GM23248 (cell line): ENCODE measurements around the gene SSX2IP. TPM values are rescaled to one million over a fixed set of nuclear protein-coding genes. Genes with fewer than 3 reads are reported as not detected.
"Not testable (repeated sequence)": the region's sequence is repeated elsewhere in the genome, so short reads cannot be mapped to it uniquely, and the experiment has no call there.

Source experiments
- DNase-seq: peaks from one replicate; pipeline ENCODE4 v3.0.0-alpha.2; 2015
- H2AFZ ChIP-seq: fragments of 200-600 bp; sonication (generic); 2 replicates; pipeline ENCODE4 v1.6.1; 2016; ENCODE audit warnings: antibody characterized with exemption
- H3F3A ChIP-seq: fragments of 200-600 bp; sonication (generic); 2 replicates; pipeline ENCODE4 v1.6.1; 2016; ENCODE audit warnings: mild to moderate bottlenecking, antibody characterized with exemption, mixed run types; ENCODE audit not compliant: insufficient read depth
- H3K27ac ChIP-seq: fragments of 200-600 bp; sonication (generic); 2 replicates; pipeline ENCODE4 v1.5.1; 2016; ENCODE audit warnings: mild to moderate bottlenecking
- H3K27me3 ChIP-seq: fragments of 200-600 bp; sonication (generic); replicated peaks from 2 replicates; pipeline ENCODE4 v1.6.1; 2016; ENCODE audit warnings: mild to moderate bottlenecking; ENCODE audit not compliant: insufficient read depth
- H3K36me3 ChIP-seq: fragments of 200-600 bp; sonication (generic); 2 replicates; pipeline ENCODE4 v1.6.1; 2016; ENCODE audit warnings: low read depth, mild to moderate bottlenecking
- H3K4me1 ChIP-seq: fragments of 200-600 bp; sonication (generic); 2 replicates; pipeline ENCODE4 v1.6.1; 2016; ENCODE audit warnings: mild to moderate bottlenecking; ENCODE audit not compliant: insufficient read depth
- H3K4me2 ChIP-seq: fragments of 200-600 bp; sonication (generic); one replicate; pipeline ENCODE4 v1.6.1; 2016; ENCODE audit warnings: mild to moderate bottlenecking; ENCODE audit not compliant: unreplicated experiment
- H3K4me3 ChIP-seq: fragments of 200-600 bp; sonication (generic); 2 replicates; pipeline ENCODE4 v1.5.1; 2016; ENCODE audit warnings: mild to moderate bottlenecking
- H3K79me2 ChIP-seq: fragments of 200-600 bp; sonication (generic); 2 replicates; pipeline ENCODE4 v1.6.1; 2016; ENCODE audit warnings: mild to moderate bottlenecking; ENCODE audit not compliant: insufficient read depth
- H3K9ac ChIP-seq: fragments of 200-600 bp; sonication (generic); 2 replicates; pipeline ENCODE4 v1.6.1; 2016; ENCODE audit warnings: mild to moderate bottlenecking
- H3K9me2 ChIP-seq: fragments of 200-600 bp; sonication (generic); 2 replicates; pipeline ENCODE4 v1.6.1; 2016; ENCODE audit warnings: mixed run types, mild to moderate bottlenecking, moderate library complexity; ENCODE audit not compliant: insufficient read depth
- H3K9me3 ChIP-seq: fragments of 200-600 bp; sonication (generic); one replicate; pipeline ENCODE4 v1.6.1; 2017; ENCODE audit warnings: low read depth
- H4K20me1 ChIP-seq: fragments of 200-600 bp; sonication (generic); 2 replicates; pipeline ENCODE4 v1.6.0; 2016; ENCODE audit not compliant: insufficient read depth
- EZH2 ChIP-seq: fragments of 200-600 bp; sonication (generic); IDR thresholded peaks from 2 replicates; pipeline ENCODE4 v1.6.1; 2018; ENCODE audit warnings: antibody characterized with exemption, mild to moderate bottlenecking; ENCODE audit not compliant: insufficient read depth, poor library complexity, severe bottlenecking
- EZH2phosphoT487 ChIP-seq: fragments of 200-600 bp; sonication (generic); IDR thresholded peaks from 2 replicates; pipeline ENCODE4 v1.6.1; 2018; ENCODE audit warnings: antibody characterized with exemption, moderate library complexity, mild to moderate bottlenecking, low read depth; ENCODE audit not compliant: insufficient read depth
- WGBS, 2 experiments: methylation state at CpG; one replicate each; pipeline ENCODE4 v1.1.6; 2015 to 2017; ENCODE audit warnings: low lambda C conversion rate in 2 of 2, low coverage in 1 of 2; ENCODE audit errors: missing lambda C conversion rate in 2 of 2; 5-methylcytosine and 5-hydroxymethylcytosine counted together
- in situ Hi-C: fragments of 300-500 bp; cut with MboI; formaldehyde crosslinking; loops from 2 replicates; pipeline ENCODE4 v1.15.0; 2020
- polyA plus RNA-seq: library from polyadenylated mRNA; unstranded; fragments of >200 nt; fragmentation: Nextera tagmentation; extraction: Ambion mirVana; gene quantifications from 2 replicates; pipeline ENCODE4 v1.2.1, GENCODE V29; 2016
- total RNA-seq: library from RNA; depleted of rRNA; stranded (reverse); fragments of >200 nt; shearing (Covaris generic); gene quantifications from 2 replicates; pipeline ENCODE4 v1.2.3, GENCODE V29; 2014

Gene SSX2IP
- total and polyA plus RNA-seq, 2 experiments from 2014 or later, result 11.3 to 15.3 TPM

DNA sequence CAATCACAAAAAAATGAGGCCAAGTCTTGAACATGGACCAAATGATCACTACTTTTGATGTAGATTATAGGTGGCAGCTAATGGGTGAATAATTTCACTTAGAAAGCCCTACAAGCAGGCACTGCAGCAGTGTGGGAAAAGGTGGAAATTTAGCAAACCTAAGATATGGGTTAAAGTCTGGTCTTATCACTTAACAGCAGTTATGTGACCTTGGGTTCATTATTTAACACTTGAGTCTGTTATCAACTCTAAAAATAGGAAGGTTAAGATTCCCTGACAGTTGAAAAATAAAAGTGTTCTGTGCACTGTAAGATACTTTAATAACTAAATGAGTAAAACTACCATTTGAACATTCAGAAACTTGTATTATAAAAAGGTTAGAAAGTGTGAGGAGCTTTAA, 47.5 kb downstream of the SSX2IP start:
- TF ChIP-seq EZH2phosphoT487 (no peak), EZH2 (no peak)
- H3F3A ChIP-seq, result no peaks in the 10 kb centered on the region
- no peak overlapping the region for H3K4me3 ChIP-seq
- H3K9me3 ChIP-seq, result no peaks in the 10 kb centered on the region
- H3K4me1 ChIP-seq, result no peaks in the 10 kb centered on the region
- no peaks in the 10 kb centered on the region for H3K79me2 ChIP-seq
- H2AFZ ChIP-seq, result no peak overlapping the region
- H3K9me2 ChIP-seq, result no peaks in the 10 kb centered on the region
- no peaks in the 10 kb centered on the region for H3K27me3 ChIP-seq
- H3K27ac ChIP-seq, result no peak overlapping the region
- H3K36me3 ChIP-seq, result no peaks in the 10 kb centered on the region
- H4K20me1 ChIP-seq, result no peaks in the 10 kb centered on the region
- no peak overlapping the region for H3K4me2 ChIP-seq
- no peak overlapping the region for H3K9ac ChIP-seq
- in situ Hi-C loops, result loop anchor here (25.0 kb wide), 1 partner anchor 295 kb away; no protein-coding TSS in a partner anchor
- no peak for DNase-seq

DNA sequence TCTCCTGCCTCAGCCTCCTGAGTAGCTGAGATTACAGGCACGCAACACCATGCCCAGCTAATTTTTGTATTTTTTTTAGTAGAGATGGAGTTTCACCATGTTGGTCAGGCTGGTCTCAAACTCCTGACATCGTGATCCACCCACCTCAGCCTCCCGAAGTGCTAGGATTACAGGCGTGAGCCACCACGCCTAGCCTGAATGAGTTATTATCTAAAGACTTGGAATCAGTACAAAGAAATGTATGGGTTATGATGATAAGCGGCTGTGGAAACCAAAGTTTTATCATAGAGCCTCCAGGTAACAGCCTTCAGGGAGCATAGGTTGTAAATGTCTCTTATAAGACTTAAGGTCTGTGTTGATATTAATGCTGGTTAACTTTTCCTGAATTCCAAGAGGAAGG, 50.5 kb downstream of the SSX2IP start:
- not testable (repeated sequence) for H3K79me2 ChIP-seq, H4K20me1 ChIP-seq, H3F3A ChIP-seq, H3K9me3 ChIP-seq, H3K27ac ChIP-seq, H3K4me3 ChIP-seq, H3K4me1 ChIP-seq, H3K9me2 ChIP-seq, DNase-seq, H3K27me3 ChIP-seq, H2AFZ ChIP-seq, H3K4me2 ChIP-seq, H3K9ac ChIP-seq, H3K36me3 ChIP-seq
- in situ Hi-C loops, result loop anchor here (25.0 kb wide), 1 partner anchor 298 kb away; no protein-coding TSS in a partner anchor
- 90 to 97% methylated on average over 6 of the region's 6 CpGs for WGBS, 2 experiments

DNA sequence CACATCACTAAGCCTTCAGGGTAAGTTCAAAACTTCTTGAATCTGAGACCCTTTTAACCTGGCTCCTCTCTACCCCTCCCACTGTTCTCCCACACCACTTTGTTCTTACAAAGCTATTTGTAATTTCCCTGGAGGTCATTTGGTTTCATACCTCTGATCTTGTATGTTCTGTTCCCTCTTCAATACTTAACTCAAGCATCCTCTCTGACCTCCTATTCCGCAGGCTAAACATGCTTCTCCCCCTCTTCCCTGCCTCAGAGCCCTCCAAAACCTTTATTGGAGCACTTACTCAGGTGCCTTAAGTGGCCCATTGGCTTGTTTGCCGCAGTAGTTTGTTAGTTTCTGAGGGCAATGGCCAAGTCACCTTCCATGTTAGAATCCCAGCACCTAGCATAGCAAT, 54.8 kb downstream of the SSX2IP start:
- DNase-seq, result no peak
- Histone ChIP-seq H4K20me1 (no peaks in the 10 kb centered on the region), H3K9ac (no peak overlapping the region), H3K9me3 (no peaks in the 10 kb centered on the region), H3K27ac (no peak overlapping the region), H3K27me3 (no peaks in the 10 kb centered on the region), H3F3A (peaks cover 9% of the 10 kb centered on the region; the same call in 1 of the 2 replicates), H3K4me2 (no peak overlapping the region), H3K4me1 (peaks cover 10% of the 10 kb centered on the region), H3K4me3 (no peak overlapping the region), H3K36me3 (no peaks in the 10 kb centered on the region), H2AFZ (no peak overlapping the region), H3K79me2 (no peaks in the 10 kb centered on the region), H3K9me2 (no peaks in the 10 kb centered on the region)
- in situ Hi-C loops, result loop anchor here (25.0 kb wide), 1 partner anchor 302 kb away; no protein-coding TSS in a partner anchor
- TF ChIP-seq EZH2phosphoT487, result no peak
- no peak for TF ChIP-seq EZH2
- 90 to 94% methylated on average over 2 of the region's 2 CpGs for WGBS, 2 experiments

- no peaks in the 10 kb centered on the region for H3K9me2 ChIP-seq
- peaks cover 9% of the 10 kb centered on the region; the same call in 1 of the 2 replicates for H3F3A ChIP-seq
- H3K27ac ChIP-seq, result no peak overlapping the region
- DNase-seq, result no peak
- H3K36me3 ChIP-seq, result no peaks in the 10 kb centered on the region
- no peak overlapping the region for H2AFZ ChIP-seq
- 91 to 98% methylated on average over 5 of the region's 5 CpGs for WGBS, 2 experiments
- no peaks in the 10 kb centered on the region for H4K20me1 ChIP-seq
- H3K27me3 ChIP-seq, result no peaks in the 10 kb centered on the region
- TF ChIP-seq EZH2, result no peak
- no peak for TF ChIP-seq EZH2phosphoT487
- no peak overlapping the region for H3K9ac ChIP-seq
- peaks cover 10% of the 10 kb centered on the region for H3K4me1 ChIP-seq
- in situ Hi-C loops, result loop anchor here (25.0 kb wide), 1 partner anchor 303 kb away; no protein-coding TSS in a partner anchor
- no peaks in the 10 kb centered on the region for H3K79me2 ChIP-seq
- no peaks in the 10 kb centered on the region for H3K9me3 ChIP-seq
- H3K4me2 ChIP-seq, result no peak overlapping the region
- H3K4me3 ChIP-seq, result no peak overlapping the region
These were observed 55.6 kb downstream of the SSX2IP start for GRCh38 chr1:84634536-84635205.
